Activated CD4-positive, alpha-beta T cell treated with anti-CD3 and anti-CD28 coated beads for 1 hour (primary cell): Measurements from ENCODE around the gene OXNAD1.

ENCODE experiments used
- DNase-seq: peaks from one replicate; pipeline ENCODE4 v3.0.0-alpha.2; 2020

The OXNAD1 gene

GRCh38 chr3:16331319-16331883 is 66.4 kb downstream of the OXNAD1 start:
- no peak for DNase-seq

DNA sequence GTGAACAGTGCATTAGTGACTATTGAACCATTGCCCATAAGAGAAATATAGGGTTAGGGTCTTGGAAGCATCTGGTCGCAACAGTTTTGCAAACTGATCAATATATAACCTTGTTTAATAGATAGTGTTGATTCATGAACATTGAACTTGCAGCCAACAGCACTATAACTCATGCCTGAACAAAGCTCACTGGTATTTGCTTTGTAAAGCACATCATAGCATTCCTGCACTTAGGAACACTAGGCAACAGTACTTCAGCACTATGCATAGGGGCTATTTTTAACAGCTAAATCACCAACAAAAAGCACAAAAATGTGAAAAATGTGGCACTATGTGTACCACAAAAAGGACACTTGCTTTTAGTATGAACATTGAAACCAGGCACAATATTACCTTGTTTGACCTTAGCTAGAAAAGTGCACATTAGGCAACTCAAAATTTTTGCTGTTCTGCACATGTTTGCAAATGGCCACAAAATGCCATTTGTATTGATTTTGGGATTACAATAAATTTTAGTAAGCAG is 68.0 kb downstream of the OXNAD1 start:
- no peak for DNase-seq

DNA sequence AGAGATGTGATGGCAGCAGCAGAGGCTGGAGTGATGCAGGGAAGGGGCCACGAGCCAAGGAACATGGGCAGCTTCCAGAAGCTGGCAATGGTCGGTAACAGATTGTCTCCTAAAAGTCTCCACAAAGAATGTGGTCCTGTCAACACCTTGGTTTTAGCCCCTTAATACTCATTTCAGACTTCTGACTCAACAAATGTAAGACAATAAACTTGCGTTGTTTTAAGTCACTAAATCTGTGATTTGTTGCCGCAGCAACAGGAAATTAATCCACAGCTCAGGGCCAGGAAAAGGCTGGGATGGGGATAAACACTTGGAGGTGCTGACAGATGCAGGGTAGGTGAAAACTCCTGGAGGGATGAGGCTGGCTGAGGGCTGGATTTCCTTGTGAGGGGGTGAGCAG is 69.9 kb downstream of the OXNAD1 start:
- no peak for DNase-seq

DNA sequence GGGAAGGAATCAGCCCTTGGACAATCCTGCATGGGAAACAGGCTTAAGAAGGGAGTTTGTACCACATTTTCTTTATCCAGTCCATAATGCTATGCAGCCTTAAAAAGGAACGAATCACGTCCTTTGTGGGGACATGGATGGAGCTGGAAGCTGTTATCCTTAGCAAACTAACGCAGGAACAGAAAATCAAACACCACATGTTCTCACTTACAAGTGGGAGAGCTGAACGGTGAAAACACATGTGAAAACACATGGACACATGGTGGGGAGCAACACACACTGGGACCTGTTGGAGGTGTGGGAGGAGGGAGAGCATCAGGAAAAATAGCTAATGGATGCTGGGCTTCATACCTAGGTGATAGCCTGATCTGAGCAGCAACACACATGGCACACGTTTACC is 70.3 kb downstream of the OXNAD1 start:
- no peak for DNase-seq

GRCh38 chr3:16335772-16336645 is 71.0 kb downstream of the OXNAD1 start:
- no peak for DNase-seq

DNA sequence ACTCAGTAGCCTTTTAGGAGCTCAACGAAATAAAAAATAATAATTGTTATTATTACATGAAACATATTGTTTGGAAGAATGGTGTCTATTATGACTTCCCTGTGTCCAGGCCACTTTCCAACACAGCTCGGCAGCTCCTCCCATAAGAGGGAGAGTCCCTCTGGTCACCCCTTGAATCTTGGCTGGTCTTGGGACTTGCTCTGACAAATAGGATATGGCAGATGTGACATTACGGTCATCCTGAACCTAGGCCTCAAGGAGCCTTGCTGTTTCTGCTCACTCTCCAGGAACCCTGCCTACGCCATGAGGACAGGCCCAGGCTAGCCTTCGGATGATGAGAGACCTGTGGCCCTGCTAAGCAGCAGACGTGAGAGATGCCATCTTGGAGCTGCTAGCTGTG is 71.8 kb downstream of the OXNAD1 start:
- no peak for DNase-seq

GRCh38 chr3:16337856-16338540 is 73.0 kb downstream of the OXNAD1 start:
- peak; percentile 27 for DNase-seq

- DNase-seq: no peak
Observed at GRCh38 chr3:16338999-16339398, 74.0 kb downstream of the OXNAD1 start.

- DNase-seq: no peak
Observed at GRCh38 chr3:16343101-16343500, 78.1 kb downstream of the OXNAD1 start.

DNA sequence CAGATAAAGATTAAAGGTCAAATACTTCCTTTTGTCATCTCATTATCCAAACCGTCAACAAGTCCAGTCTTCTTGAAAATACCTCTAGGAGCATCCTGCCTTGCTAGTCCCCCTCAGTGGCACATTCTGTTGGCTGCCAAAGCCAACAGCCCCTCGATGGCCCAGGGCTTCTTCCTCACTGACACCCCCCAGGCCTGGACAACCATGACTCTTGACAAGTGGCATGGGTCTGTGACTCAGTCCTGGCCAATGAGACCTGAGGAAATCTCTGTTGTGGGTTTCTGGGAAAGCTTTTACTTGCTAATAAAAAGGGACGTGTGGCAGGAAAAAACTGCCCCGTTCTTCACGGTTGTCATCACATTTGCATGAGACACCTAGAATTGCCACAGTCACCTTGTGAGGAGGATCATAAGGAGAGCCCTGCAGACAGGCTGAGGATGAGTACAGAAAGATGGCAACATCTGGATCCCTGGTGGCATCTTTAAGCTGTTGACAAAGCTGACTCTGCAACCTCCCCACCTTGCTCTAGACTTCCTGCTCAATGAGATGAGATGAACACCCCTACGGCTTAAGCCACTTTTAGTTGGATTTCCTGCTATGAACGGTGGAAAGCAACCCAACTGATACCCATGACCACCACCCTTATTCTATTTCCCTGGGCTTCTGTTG is 81.5 kb downstream of the OXNAD1 start:
- DNase-seq: no peak

GRCh38 chr3:16347548-16347947 is 82.5 kb downstream of the OXNAD1 start:
- no peak for DNase-seq

- DNase-seq: no peak
Observed at GRCh38 chr3:16349986-16350596, 85.1 kb downstream of the OXNAD1 start.

GRCh38 chr3:16350597-16351318 is 85.7 kb downstream of the OXNAD1 start:
- no peak for DNase-seq

DNA sequence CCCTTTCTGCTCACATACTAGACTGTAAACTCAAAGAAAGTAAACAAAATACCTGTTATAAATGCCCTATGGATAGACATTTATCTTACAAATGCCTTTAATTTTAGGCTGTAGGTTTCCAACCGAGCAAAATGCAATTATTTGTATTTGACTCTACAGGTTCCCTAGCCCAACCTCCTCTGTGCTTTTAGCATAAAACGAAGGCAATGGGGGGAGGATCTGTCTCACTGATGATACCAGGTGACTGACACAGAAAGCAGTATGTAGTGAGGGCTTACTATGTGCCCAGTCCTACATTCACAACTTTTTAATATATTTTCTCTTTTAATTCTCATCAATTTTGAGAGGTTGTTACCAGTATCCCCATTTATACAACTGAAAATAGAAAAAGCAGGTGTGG is 87.4 kb downstream of the OXNAD1 start:
- DNase-seq: no peak

- no peak for DNase-seq
Observed at GRCh38 chr3:16354291-16354690, 89.3 kb downstream of the OXNAD1 start.
